ENCODE data around the gene FAM78A.
"Not testable (repeated sequence)": the region's sequence is repeated elsewhere in the genome, so short reads cannot be mapped to it uniquely, and the experiment has no call there.

Gene FAM78A

DNA sequence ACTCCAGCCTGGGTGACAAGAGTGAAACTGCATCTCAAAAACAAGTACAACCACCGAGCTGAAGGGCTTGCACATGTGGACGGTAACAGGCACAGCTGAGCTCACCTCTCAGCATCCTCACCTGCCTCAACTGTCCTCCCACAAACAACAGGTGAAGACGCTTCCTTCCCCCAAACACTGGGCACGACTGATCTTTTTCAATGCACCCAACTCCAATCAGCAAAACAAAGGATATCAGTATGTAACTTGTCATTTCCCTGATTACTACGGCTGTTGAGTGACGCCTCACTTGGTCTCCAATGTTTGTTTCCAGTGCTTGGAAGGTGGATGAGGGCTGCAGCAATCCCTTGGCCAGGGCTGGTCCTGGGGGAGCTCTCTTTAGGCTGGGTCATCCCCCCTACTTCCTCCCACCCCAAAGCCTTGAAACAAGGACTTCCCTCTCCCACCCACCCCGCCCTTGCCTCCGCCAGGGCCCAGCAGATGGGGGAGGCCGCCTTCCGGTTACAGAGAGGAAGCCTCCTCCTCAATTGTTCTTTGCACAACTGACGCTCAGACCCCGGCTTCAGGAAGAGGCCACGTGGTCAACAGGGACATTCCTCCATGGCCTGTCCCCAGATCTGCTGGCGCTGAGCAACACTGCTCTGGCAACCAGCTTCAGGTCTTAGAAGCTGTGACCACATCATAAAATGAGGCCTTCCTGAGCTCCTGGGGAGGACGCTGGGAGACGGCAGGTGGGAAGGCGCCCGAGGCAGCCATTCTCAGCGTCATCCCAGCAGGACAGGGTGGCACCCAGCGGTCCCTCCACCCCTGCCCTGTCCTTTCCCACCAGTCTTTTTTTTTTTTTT lies 5.9 kb downstream of the FAM78A start:
- Histone ChIP-seq H3K4me1 (ENCODE audit: control insufficient read depth, insufficient read depth, low read length) (peaks cover 4% of the 10 kb centered on the region), H3K36me3 (ENCODE audit: control insufficient read depth, insufficient read depth, low read length, severe bottlenecking) (no peaks in the 10 kb centered on the region), H3K9me3 (ENCODE audit: control insufficient read depth, low read length) (no peaks in the 10 kb centered on the region), H3K4me3 (ENCODE audit: low read length) (no peak overlapping the region), H3K27me3 (replicated peaks; ENCODE audit: control insufficient read depth, insufficient read depth, low read length) (peaks cover 3% of the 10 kb centered on the region), H3K9ac (ENCODE audit: low read length) (no peak overlapping the region)
- no peak for DNase-seq (ENCODE audit: low read depth)

GRCh38 chr9:131266266-131267229 lies 9.8 kb downstream of the FAM78A start:
- Histone ChIP-seq H3K9me3 (ENCODE audit: control insufficient read depth, low read length) (no peaks in the 10 kb centered on the region), H3K36me3 (ENCODE audit: control insufficient read depth, insufficient read depth, low read length, severe bottlenecking) (no peaks in the 10 kb centered on the region), H3K27me3 (replicated peaks; ENCODE audit: control insufficient read depth, insufficient read depth, low read length) (no peaks in the 10 kb centered on the region), H3K4me1 (ENCODE audit: control insufficient read depth, insufficient read depth, low read length) (no peaks in the 10 kb centered on the region), H3K9ac (ENCODE audit: low read length) (no peak overlapping the region), H3K4me3 (ENCODE audit: low read length) (no peak overlapping the region)
- DNase-seq (ENCODE audit: low read depth) = no peak

DNA sequence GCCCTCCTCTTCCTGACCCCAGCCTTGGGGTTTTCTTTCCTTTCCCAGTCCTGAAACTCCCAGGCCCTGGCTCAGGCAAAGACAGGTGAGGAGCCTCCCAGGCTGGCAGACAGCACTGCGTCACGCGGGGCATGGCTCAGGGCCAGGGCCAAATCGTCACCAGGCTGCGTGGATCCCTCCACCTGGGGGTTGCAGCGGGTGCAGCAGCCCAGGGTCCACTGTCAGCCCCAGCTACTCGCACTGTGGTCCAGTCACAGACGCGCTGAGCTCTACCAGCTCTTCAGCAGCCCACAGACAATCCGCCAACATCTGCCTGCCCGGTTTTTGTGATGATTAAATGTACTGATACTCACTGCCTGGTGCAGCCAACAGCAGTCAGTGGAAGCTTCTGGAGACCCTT lies 12.1 kb downstream of the FAM78A start:
- H3K4me3 ChIP-seq (ENCODE audit: low read length) = no peak overlapping the region
- H3K27me3 ChIP-seq (replicated peaks; ENCODE audit: control insufficient read depth, insufficient read depth, low read length) = no peaks in the 10 kb centered on the region
- no peaks in the 10 kb centered on the region for H3K9me3 ChIP-seq (ENCODE audit: control insufficient read depth, low read length)
- no peak overlapping the region for H3K9ac ChIP-seq (ENCODE audit: low read length)
- no peaks in the 10 kb centered on the region for H3K36me3 ChIP-seq (ENCODE audit: control insufficient read depth, insufficient read depth, low read length, severe bottlenecking)
- DNase-seq (ENCODE audit: low read depth) = no peak
- no peaks in the 10 kb centered on the region for H3K4me1 ChIP-seq (ENCODE audit: control insufficient read depth, insufficient read depth, low read length)

GRCh38 chr9:131263701-131264100 lies 12.6 kb downstream of the FAM78A start:
- no peak for DNase-seq (ENCODE audit: low read depth)
- no peaks in the 10 kb centered on the region for H3K9me3 ChIP-seq (ENCODE audit: control insufficient read depth, low read length)
- no peak overlapping the region for H3K9ac ChIP-seq (ENCODE audit: low read length)
- no peaks in the 10 kb centered on the region for H3K27me3 ChIP-seq (replicated peaks; ENCODE audit: control insufficient read depth, insufficient read depth, low read length)
- H3K36me3 ChIP-seq (ENCODE audit: control insufficient read depth, insufficient read depth, low read length, severe bottlenecking) = no peaks in the 10 kb centered on the region
- no peak overlapping the region for H3K4me3 ChIP-seq (ENCODE audit: low read length)
- H3K4me1 ChIP-seq (ENCODE audit: control insufficient read depth, insufficient read depth, low read length) = no peaks in the 10 kb centered on the region

- H3K27me3 ChIP-seq (replicated peaks; ENCODE audit: control insufficient read depth, insufficient read depth, low read length); H3K9me3 ChIP-seq (ENCODE audit: control insufficient read depth, low read length); H3K4me1 ChIP-seq (ENCODE audit: control insufficient read depth, insufficient read depth, low read length); DNase-seq (ENCODE audit: low read depth); H3K9ac ChIP-seq (ENCODE audit: low read length); H3K36me3 ChIP-seq (ENCODE audit: control insufficient read depth, insufficient read depth, low read length, severe bottlenecking); H3K4me3 ChIP-seq (ENCODE audit: low read length): not testable (repeated sequence)
These were observed 13.3 kb downstream of the FAM78A start for GRCh38 chr9:131263033-131263343.

DNA sequence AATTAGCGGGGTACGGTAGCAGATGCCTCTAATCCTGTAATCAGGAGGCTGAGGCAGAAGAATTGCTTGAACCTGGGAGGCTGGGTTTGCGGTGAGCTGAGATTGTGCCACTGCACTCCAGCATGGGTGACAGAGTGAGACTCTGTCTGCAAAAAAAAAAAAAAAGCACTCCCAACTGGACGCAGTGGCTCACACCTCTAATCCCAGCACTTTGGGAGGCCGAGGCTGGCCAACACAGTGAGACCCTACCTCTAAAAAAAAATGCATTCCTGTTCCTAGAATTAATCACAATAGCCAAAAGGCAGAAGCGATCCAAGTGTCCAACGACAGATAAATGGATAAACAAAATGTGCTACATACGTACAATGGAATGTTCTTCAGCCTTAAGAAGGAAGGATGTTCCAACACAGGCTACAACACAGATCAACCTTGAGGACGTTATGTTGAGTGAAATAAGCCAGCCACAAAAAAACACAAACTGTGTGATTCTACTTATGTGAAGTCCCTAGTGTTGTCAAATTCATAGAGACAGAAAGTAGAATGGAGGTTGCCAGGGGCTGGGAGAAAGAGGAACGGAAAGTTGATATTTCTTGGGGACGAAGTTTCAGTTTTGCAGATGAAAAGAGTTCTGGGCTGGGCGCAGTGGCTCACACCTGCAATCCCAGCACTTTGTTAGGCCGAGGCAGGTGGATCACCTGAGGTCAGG lies 13.8 kb downstream of the FAM78A start:
- Histone ChIP-seq H3K9me3 (ENCODE audit: control insufficient read depth, low read length) (no peaks in the 10 kb centered on the region), H3K4me1 (ENCODE audit: control insufficient read depth, insufficient read depth, low read length) (peaks cover 3% of the 10 kb centered on the region), H3K4me3 (ENCODE audit: low read length) (no peak overlapping the region), H3K9ac (ENCODE audit: low read length) (no peak overlapping the region), H3K36me3 (ENCODE audit: control insufficient read depth, insufficient read depth, low read length, severe bottlenecking) (no peaks in the 10 kb centered on the region), H3K27me3 (replicated peaks; ENCODE audit: control insufficient read depth, insufficient read depth, low read length) (no peaks in the 10 kb centered on the region)
- no peak for DNase-seq (ENCODE audit: low read depth)

- H3K4me3 ChIP-seq (ENCODE audit: low read length) = no peak overlapping the region
- H3K4me1 ChIP-seq (ENCODE audit: control insufficient read depth, insufficient read depth, low read length) = peaks cover 11% of the 10 kb centered on the region
- H3K9ac ChIP-seq (ENCODE audit: low read length) = no peak overlapping the region
- H3K36me3 ChIP-seq (ENCODE audit: control insufficient read depth, insufficient read depth, low read length, severe bottlenecking) = no peaks in the 10 kb centered on the region
- no peaks in the 10 kb centered on the region for H3K27me3 ChIP-seq (replicated peaks; ENCODE audit: control insufficient read depth, insufficient read depth, low read length)
- H3K9me3 ChIP-seq (ENCODE audit: control insufficient read depth, low read length) = no peaks in the 10 kb centered on the region
- DNase-seq (ENCODE audit: low read depth) = no peak
These were observed 15.4 kb downstream of the FAM78A start for GRCh38 chr9:131260751-131261452.

- DNase-seq (ENCODE audit: low read depth) = no peak
- Histone ChIP-seq H3K9me3 (ENCODE audit: control insufficient read depth, low read length) (no peaks in the 10 kb centered on the region), H3K4me1 (ENCODE audit: control insufficient read depth, insufficient read depth, low read length) (peaks cover 14% of the 10 kb centered on the region), H3K36me3 (ENCODE audit: control insufficient read depth, insufficient read depth, low read length, severe bottlenecking) (no peaks in the 10 kb centered on the region), H3K9ac (ENCODE audit: low read length) (no peak overlapping the region), H3K4me3 (ENCODE audit: low read length) (no peak overlapping the region), H3K27me3 (replicated peaks; ENCODE audit: control insufficient read depth, insufficient read depth, low read length) (no peaks in the 10 kb centered on the region)
These were observed 16.3 kb downstream of the FAM78A start for GRCh38 chr9:131259916-131260597.

DNA sequence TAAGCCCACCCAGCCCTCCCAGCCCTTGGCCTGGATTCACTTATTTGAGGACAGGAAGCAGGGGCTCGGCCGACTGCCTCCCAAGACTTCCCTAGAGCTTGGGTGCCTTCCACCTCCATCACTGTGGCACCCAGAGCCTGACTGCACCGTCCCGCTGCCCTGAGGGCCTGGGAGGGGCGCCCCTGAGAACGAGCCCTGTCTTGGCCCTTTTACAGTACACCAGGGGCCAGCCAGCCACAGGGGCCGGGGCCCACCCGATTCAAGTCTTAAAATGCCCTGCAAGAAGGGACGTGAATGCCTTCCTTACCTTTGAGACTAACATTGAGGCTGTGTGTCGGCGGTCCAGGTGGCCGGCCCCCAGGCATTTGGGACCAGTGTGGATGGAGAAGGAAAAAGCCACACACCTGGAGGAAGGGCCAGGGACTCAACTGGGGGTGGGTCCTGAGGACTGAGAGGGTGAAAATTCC lies 16.8 kb downstream of the FAM78A start:
- DNase-seq (ENCODE audit: low read depth) = no peak
- Histone ChIP-seq H3K4me3 (ENCODE audit: low read length) (no peak overlapping the region), H3K9me3 (ENCODE audit: control insufficient read depth, low read length) (no peaks in the 10 kb centered on the region), H3K9ac (ENCODE audit: low read length) (no peak overlapping the region), H3K27me3 (replicated peaks; ENCODE audit: control insufficient read depth, insufficient read depth, low read length) (no peaks in the 10 kb centered on the region), H3K36me3 (ENCODE audit: control insufficient read depth, insufficient read depth, low read length, severe bottlenecking) (no peaks in the 10 kb centered on the region), H3K4me1 (ENCODE audit: control insufficient read depth, insufficient read depth, low read length) (peaks cover 14% of the 10 kb centered on the region)

DNA sequence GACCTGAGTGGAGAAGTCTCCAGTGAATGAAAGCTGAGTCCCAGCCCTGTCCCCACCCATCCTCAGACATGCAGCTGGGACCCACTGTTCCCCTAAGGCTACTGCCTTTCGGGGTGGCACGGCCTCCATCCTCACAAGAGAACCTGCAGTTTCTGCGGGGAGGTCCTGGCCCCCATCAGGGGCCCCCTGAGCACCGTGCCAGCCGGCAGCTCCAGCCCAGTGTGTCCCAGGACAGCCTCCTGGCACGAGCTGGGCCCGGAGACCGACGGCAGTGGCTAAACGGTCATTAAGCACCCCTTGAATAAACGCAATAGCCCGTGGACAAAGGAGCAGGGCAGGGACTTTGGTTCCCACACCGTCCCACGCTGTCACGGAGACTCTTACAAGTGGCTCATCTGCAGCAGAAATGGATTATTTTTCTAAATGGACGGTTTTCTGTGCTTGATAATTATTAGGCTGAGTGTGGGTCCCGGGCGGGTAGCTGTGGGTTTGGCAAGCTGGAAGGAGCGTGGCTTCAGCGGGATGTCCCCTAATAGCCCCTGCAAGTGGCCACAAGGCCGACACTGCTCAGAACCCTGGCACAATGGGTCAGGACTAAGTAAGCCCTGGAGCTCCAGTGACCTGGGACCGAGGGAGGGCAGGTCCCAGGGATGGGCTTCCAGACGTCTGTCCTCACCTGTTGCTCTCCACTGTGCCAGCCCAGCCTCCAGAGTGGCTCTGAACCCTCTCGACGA lies 17.4 kb downstream of the FAM78A start:
- Histone ChIP-seq H3K4me3 (ENCODE audit: low read length) (no peak overlapping the region), H3K4me1 (ENCODE audit: control insufficient read depth, insufficient read depth, low read length) (peaks cover 14% of the 10 kb centered on the region), H3K9me3 (ENCODE audit: control insufficient read depth, low read length) (no peaks in the 10 kb centered on the region), H3K27me3 (replicated peaks; ENCODE audit: control insufficient read depth, insufficient read depth, low read length) (no peaks in the 10 kb centered on the region), H3K9ac (ENCODE audit: low read length) (no peak overlapping the region), H3K36me3 (ENCODE audit: control insufficient read depth, insufficient read depth, low read length, severe bottlenecking) (no peaks in the 10 kb centered on the region)
- DNase-seq (ENCODE audit: low read depth) = no peak
